Measurements from ENCODE around the gene MAPKAPK2.

GRCh38 chr1:206664740-206665139 is 20.0 kb upstream of the MAPKAPK2 start:
- TF ChIP-seq, protein P1, sequence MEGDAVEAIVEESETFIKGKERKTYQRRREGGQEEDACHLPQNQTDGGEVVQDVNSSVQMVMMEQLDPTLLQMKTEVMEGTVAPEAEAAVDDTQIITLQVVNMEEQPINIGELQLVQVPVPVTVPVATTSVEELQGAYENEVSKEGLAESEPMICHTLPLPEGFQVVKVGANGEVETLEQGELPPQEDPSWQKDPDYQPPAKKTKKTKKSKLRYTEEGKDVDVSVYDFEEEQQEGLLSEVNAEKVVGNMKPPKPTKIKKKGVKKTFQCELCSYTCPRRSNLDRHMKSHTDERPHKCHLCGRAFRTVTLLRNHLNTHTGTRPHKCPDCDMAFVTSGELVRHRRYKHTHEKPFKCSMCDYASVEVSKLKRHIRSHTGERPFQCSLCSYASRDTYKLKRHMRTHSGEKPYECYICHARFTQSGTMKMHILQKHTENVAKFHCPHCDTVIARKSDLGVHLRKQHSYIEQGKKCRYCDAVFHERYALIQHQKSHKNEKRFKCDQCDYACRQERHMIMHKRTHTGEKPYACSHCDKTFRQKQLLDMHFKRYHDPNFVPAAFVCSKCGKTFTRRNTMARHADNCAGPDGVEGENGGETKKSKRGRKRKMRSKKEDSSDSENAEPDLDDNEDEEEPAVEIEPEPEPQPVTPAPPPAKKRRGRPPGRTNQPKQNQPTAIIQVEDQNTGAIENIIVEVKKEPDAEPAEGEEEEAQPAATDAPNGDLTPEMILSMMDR (IDR thresholded peaks at IDR 0.05): no peak
- TF ChIP-seq NFIC (IDR thresholded peaks at IDR 0.05; ENCODE audit: borderline replicate concordance): no peak
- no peak for TF ChIP-seq GATA2 (CRISPR knock-in tag; IDR thresholded peaks at IDR 0.05)
- TF ChIP-seq TAF1 (IDR thresholded peaks at IDR 0.05; ENCODE audit: borderline replicate concordance, low read depth, low read length): no peak
- no peak for TF ChIP-seq EP300 (IDR thresholded peaks at IDR 0.05; ENCODE audit: borderline replicate concordance in 1 of 2, low read depth in 1 of 2, low read length in 1 of 2)
- TF ChIP-seq POLR2AphosphoS5 (IDR thresholded peaks at IDR 0.05; ENCODE audit: low read depth, low read length): no peak
- no peak for TF ChIP-seq PBX3 (IDR thresholded peaks at IDR 0.05)
- no peak for TF ChIP-seq REST (IDR thresholded peaks at IDR 0.05; ENCODE audit: low read depth, low read length)
- TF ChIP-seq RAD21 (IDR thresholded peaks at IDR 0.05; ENCODE audit: low read length): no peak
- no peak for TF ChIP-seq JUND (IDR thresholded peaks at IDR 0.05)

Measured in SK-N-SH (cell line).